K562 (cell line): ENCODE data around the gene AQP1. TPM values are rescaled to one million over a fixed set of nuclear protein-coding genes. Genes with fewer than 3 reads are reported as not detected.
A peak's percentile ranks its signal among the peaks of the same experiment; 100 is the strongest.

Experiments used
- CBFA2T2 ChIP-seq: fragments of 450-650 bp; conservative IDR thresholded peaks from 2 replicates; pipeline ENCODE4 v1.6.1; 2017; ENCODE audit warnings: mild to moderate bottlenecking
- FOXK1 ChIP-seq: sonication (generic); formaldehyde crosslinking; IDR thresholded peaks from 2 replicates; pipeline ENCODE4 v1.8.0; 2022; ENCODE audit warnings: missing genetic modification reagents, mild to moderate bottlenecking, borderline replicate concordance
- HDAC2 ChIP-seq: fragments of 450-650 bp; IDR thresholded peaks from 2 replicates; pipeline ENCODE4 v1.6.1; 2016; ENCODE audit warnings: mild to moderate bottlenecking
- KAT7 ChIP-seq: sonication (generic); formaldehyde crosslinking; IDR thresholded peaks from 2 replicates; pipeline ENCODE4 v1.8.0; 2022; ENCODE audit warnings: missing genetic modification reagents, mild to moderate bottlenecking, borderline replicate concordance
- PHF20 ChIP-seq: fragments of 450-650 bp; IDR thresholded peaks from 2 replicates; pipeline ENCODE4 v1.6.1; 2018; ENCODE audit not compliant: partially characterized antibody
- TAF7 ChIP-seq: fragments of 450-650 bp; IDR thresholded peaks from 2 replicates; pipeline ENCODE4 v1.6.1; 2016; ENCODE audit warnings: missing genetic modification characterization, missing compliant biosample characterization
- ZC3H4 ChIP-seq: sonication (generic); formaldehyde crosslinking; IDR thresholded peaks from 2 replicates; pipeline ENCODE4 v1.9.0; 2021; ENCODE audit warnings: missing genetic modification reagents, borderline replicate concordance
- ZNF263 ChIP-seq: sonication (generic); formaldehyde crosslinking; IDR thresholded peaks from 2 replicates; pipeline ENCODE4 v1.8.0; 2022; ENCODE audit warnings: mild to moderate bottlenecking, missing genetic modification reagents, borderline replicate concordance
- ZNF282 ChIP-seq: sonication (generic); formaldehyde crosslinking; IDR thresholded peaks from 2 replicates; pipeline ENCODE4 v1.8.1; 2023; ENCODE audit warnings: missing genetic modification reagents
- ZNF717 ChIP-seq: fragments of 250-450 bp; sonication (Bioruptor Pico); IDR thresholded peaks from 2 replicates; pipeline ENCODE4 v1.5.0; 2021
- polyA plus RNA-seq, 8 experiments: library from polyadenylated mRNA; depleted of rRNA in 4 of 8; stranded (reverse) in 5 of 8; unstranded in 3 of 8; fragments of >200 nt; fragmentation: Nextera tagmentation in 2 of 8; fragmentation: Illumina TruSeq in 1 of 8; extraction: Ambion mirVana in 2 of 8; extraction: Trizol in 1 of 8; gene quantifications; 2 replicates each; pipeline versions ENCODE4 v1.2.1 to v1.2.3, GENCODE V29; 2011 to 2014; ENCODE audit warnings: inconsistent platforms in 1 of 8, missing spikeins in 1 of 8
- total RNA-seq, 7 experiments: library from RNA; depleted of rRNA in 6 of 7; stranded (reverse); fragments of >200 nt in 6 of 7; fragmentation: Illumina TruSeq in 2 of 7; extraction: Trizol in 2 of 7; gene quantifications; 2 replicates each; pipeline versions ENCODE4 v1.2.1 to v1.2.3, GENCODE V29; 2011 to 2021; ENCODE audit warnings: low replicate concordance in 1 of 7
- TF ChIP-seq, protein P1 (sequence below): fragments of 450-650 bp; IDR thresholded peaks from 2 replicates; pipeline ENCODE4 v1.6.1; 2016; ENCODE audit warnings: mild to moderate bottlenecking, moderate library complexity
- TF ChIP-seq, protein P2 (sequence below): sonication (generic); formaldehyde crosslinking; IDR thresholded peaks from 2 replicates; pipeline ENCODE4 v1.8.0; 2022; ENCODE audit warnings: missing genetic modification reagents, mild to moderate bottlenecking, moderate library complexity, borderline replicate concordance
- TF ChIP-seq, protein P3 (sequence below), 2 experiments: fragments of 150-350 bp in 1 of 2; IDR thresholded peaks; 2 replicates each; pipeline ENCODE4 v1.6.1; 2012 to 2016; ENCODE audit warnings: low read depth in 2 of 2, low read length in 2 of 2, mild to moderate bottlenecking in 1 of 2, moderate library complexity in 1 of 2

AQP1 gene
- total and polyA plus RNA-seq, 9 of the 15 experiments (the other 6 are each of a cell fraction or from before 2014, with no cell fraction given): 0.18 to 12.6 (median 4.1) TPM

DNA sequence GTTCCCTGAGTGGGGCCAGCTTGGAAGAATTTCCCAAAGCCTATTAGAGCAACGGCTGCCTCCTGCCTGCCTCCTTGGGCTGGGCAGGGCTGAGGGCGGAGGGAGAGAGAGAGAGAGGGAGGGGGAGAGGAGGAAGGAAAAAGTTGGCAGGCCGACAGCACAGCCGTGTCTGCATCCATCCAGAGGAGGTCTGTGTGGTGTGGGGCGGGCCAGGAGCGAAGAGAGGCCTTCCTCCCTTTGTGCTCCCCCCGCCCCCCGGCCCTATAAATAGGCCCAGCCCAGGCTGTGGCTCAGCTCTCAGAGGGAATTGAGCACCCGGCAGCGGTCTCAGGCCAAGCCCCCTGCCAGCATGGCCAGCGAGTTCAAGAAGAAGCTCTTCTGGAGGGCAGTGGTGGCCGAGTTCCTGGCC lies at the start of gene AQP1 (continued):
- TF ChIP-seq, protein P1, sequence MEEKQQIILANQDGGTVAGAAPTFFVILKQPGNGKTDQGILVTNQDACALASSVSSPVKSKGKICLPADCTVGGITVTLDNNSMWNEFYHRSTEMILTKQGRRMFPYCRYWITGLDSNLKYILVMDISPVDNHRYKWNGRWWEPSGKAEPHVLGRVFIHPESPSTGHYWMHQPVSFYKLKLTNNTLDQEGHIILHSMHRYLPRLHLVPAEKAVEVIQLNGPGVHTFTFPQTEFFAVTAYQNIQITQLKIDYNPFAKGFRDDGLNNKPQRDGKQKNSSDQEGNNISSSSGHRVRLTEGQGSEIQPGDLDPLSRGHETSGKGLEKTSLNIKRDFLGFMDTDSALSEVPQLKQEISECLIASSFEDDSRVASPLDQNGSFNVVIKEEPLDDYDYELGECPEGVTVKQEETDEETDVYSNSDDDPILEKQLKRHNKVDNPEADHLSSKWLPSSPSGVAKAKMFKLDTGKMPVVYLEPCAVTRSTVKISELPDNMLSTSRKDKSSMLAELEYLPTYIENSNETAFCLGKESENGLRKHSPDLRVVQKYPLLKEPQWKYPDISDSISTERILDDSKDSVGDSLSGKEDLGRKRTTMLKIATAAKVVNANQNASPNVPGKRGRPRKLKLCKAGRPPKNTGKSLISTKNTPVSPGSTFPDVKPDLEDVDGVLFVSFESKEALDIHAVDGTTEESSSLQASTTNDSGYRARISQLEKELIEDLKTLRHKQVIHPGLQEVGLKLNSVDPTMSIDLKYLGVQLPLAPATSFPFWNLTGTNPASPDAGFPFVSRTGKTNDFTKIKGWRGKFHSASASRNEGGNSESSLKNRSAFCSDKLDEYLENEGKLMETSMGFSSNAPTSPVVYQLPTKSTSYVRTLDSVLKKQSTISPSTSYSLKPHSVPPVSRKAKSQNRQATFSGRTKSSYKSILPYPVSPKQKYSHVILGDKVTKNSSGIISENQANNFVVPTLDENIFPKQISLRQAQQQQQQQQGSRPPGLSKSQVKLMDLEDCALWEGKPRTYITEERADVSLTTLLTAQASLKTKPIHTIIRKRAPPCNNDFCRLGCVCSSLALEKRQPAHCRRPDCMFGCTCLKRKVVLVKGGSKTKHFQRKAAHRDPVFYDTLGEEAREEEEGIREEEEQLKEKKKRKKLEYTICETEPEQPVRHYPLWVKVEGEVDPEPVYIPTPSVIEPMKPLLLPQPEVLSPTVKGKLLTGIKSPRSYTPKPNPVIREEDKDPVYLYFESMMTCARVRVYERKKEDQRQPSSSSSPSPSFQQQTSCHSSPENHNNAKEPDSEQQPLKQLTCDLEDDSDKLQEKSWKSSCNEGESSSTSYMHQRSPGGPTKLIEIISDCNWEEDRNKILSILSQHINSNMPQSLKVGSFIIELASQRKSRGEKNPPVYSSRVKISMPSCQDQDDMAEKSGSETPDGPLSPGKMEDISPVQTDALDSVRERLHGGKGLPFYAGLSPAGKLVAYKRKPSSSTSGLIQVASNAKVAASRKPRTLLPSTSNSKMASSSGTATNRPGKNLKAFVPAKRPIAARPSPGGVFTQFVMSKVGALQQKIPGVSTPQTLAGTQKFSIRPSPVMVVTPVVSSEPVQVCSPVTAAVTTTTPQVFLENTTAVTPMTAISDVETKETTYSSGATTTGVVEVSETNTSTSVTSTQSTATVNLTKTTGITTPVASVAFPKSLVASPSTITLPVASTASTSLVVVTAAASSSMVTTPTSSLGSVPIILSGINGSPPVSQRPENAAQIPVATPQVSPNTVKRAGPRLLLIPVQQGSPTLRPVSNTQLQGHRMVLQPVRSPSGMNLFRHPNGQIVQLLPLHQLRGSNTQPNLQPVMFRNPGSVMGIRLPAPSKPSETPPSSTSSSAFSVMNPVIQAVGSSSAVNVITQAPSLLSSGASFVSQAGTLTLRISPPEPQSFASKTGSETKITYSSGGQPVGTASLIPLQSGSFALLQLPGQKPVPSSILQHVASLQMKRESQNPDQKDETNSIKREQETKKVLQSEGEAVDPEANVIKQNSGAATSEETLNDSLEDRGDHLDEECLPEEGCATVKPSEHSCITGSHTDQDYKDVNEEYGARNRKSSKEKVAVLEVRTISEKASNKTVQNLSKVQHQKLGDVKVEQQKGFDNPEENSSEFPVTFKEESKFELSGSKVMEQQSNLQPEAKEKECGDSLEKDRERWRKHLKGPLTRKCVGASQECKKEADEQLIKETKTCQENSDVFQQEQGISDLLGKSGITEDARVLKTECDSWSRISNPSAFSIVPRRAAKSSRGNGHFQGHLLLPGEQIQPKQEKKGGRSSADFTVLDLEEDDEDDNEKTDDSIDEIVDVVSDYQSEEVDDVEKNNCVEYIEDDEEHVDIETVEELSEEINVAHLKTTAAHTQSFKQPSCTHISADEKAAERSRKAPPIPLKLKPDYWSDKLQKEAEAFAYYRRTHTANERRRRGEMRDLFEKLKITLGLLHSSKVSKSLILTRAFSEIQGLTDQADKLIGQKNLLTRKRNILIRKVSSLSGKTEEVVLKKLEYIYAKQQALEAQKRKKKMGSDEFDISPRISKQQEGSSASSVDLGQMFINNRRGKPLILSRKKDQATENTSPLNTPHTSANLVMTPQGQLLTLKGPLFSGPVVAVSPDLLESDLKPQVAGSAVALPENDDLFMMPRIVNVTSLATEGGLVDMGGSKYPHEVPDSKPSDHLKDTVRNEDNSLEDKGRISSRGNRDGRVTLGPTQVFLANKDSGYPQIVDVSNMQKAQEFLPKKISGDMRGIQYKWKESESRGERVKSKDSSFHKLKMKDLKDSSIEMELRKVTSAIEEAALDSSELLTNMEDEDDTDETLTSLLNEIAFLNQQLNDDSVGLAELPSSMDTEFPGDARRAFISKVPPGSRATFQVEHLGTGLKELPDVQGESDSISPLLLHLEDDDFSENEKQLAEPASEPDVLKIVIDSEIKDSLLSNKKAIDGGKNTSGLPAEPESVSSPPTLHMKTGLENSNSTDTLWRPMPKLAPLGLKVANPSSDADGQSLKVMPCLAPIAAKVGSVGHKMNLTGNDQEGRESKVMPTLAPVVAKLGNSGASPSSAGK: no peak
- TF ChIP-seq ZNF263 (peak; percentile 73), ZNF282 (CRISPR knock-in tag) (no peak), KAT7 (0 out of 2 replicates have a peak, but pooled peaks have one; percentile 29), HDAC2 (no peak), CBFA2T2 (no peak), ZNF717 (CRISPR knock-in tag) (no peak), PHF20 (no peak), TAF7 (no peak), ZC3H4 (CRISPR knock-in tag) (no peak), FOXK1 (CRISPR knock-in tag) (no peak)
- TF ChIP-seq, protein P2, sequence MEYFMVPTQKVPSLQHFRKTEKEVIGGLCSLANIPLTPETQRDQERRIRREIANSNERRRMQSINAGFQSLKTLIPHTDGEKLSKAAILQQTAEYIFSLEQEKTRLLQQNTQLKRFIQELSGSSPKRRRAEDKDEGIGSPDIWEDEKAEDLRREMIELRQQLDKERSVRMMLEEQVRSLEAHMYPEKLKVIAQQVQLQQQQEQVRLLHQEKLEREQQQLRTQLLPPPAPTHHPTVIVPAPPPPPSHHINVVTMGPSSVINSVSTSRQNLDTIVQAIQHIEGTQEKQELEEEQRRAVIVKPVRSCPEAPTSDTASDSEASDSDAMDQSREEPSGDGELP (CRISPR knock-in tag): 0 out of 2 replicates have a peak, but pooled peaks have one; percentile 26
- TF ChIP-seq, protein P3, sequence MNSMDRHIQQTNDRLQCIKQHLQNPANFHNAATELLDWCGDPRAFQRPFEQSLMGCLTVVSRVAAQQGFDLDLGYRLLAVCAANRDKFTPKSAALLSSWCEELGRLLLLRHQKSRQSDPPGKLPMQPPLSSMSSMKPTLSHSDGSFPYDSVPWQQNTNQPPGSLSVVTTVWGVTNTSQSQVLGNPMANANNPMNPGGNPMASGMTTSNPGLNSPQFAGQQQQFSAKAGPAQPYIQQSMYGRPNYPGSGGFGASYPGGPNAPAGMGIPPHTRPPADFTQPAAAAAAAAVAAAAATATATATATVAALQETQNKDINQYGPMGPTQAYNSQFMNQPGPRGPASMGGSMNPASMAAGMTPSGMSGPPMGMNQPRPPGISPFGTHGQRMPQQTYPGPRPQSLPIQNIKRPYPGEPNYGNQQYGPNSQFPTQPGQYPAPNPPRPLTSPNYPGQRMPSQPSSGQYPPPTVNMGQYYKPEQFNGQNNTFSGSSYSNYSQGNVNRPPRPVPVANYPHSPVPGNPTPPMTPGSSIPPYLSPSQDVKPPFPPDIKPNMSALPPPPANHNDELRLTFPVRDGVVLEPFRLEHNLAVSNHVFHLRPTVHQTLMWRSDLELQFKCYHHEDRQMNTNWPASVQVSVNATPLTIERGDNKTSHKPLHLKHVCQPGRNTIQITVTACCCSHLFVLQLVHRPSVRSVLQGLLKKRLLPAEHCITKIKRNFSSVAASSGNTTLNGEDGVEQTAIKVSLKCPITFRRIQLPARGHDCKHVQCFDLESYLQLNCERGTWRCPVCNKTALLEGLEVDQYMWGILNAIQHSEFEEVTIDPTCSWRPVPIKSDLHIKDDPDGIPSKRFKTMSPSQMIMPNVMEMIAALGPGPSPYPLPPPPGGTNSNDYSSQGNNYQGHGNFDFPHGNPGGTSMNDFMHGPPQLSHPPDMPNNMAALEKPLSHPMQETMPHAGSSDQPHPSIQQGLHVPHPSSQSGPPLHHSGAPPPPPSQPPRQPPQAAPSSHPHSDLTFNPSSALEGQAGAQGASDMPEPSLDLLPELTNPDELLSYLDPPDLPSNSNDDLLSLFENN (IDR thresholded peaks at IDR 0.05; ENCODE audit: low read depth in 2 of 2, low read length in 2 of 2): no peak
